ENCODE measurements around the gene KRT82. TPM values are rescaled to one million over a fixed set of nuclear protein-coding genes. Genes with fewer than 3 reads are reported as not detected.

The KRT82 gene
- total and polyA plus RNA-seq, 2 experiments from 2014 or later, result not detected

DNA sequence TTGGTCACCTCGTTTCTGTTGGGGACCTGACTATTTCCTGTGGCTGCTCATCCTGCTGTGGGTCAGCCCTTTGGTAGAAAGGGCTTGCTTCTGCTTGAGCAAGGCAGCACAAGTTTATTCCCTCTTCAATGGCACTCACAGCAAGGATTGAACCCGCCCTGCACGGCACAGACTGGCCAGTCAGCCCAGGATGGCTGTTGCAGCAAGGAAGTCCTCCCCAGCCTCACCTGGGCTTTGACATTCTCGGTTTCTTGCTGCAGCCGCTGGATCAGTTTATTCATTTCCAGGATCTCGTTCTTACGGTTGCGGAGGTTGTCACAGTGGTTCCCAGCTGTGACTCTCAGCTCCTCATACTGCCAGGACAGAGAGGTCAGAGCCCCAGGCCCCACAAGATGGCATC lies 9.5 kb downstream of the KRT82 start:
- Histone ChIP-seq H4K20me1 (ENCODE audit: insufficient read depth, poor library complexity, severe bottlenecking) (no peaks in the 10 kb centered on the region), H3K36me3 (replicated peaks; ENCODE audit: insufficient read depth, low read depth) (no peaks in the 10 kb centered on the region), H3K79me2 (no peaks in the 10 kb centered on the region), H3K4me3 (no peak overlapping the region), H3K4me2 (no peak overlapping the region), H3K27me3 (no peaks in the 10 kb centered on the region), H3K27ac (no peak overlapping the region), H2AFZ (no peak overlapping the region), H3K9me2 (replicated peaks; ENCODE audit: insufficient read depth) (no peaks in the 10 kb centered on the region), H3K4me1 (ENCODE audit: insufficient read depth) (peaks cover 3% of the 10 kb centered on the region), H3K9me3 (ENCODE audit: low read depth) (no peaks in the 10 kb centered on the region)
- 92% methylated on average over 8 of the region's 8 CpGs for WGBS (ENCODE audit: low lambda C conversion rate, missing lambda C conversion rate)
- no peak for TF ChIP-seq EZH2 (IDR thresholded peaks at IDR 0.05; ENCODE audit: borderline replicate concordance)
- no peak for DNase-seq (ENCODE audit: low spot score)

DNA sequence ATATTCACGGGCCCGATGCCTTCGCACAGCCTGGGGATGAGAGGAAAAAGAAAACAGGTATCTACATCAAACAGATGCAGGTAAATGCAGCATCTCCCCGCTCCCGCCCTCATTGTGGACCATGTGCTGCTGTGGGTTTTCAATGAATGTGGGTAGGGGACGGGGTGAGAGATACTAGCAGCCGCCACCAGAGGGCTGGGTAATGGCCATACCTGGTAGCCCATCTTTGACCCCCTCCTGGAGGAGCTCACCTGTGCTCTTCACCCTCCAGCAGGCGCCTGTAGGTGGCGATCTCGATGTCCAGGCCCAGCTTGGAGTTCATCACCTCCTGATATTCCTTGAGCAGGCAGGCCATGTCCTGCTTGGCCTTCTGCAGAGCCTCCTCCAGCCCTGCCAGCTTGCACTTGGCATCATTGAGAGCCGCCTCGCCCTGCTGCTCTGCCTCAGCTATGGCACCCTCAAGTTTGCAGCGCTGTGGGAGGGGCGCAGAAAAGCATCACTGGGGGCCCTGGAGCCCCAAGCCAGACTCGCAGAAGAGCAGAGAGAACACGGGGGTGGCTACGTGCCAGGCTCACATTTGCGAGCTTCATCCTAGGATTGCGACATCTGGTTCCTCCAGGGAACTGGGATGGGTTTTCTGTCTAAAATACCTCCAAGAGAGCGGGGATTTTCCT lies 10.2 kb downstream of the KRT82 start:
- H3K79me2 ChIP-seq, result no peaks in the 10 kb centered on the region
- H2AFZ ChIP-seq, result no peak overlapping the region
- H3K9me2 ChIP-seq (replicated peaks; ENCODE audit: insufficient read depth), result no peaks in the 10 kb centered on the region
- peak; percentile 47 for DNase-seq (ENCODE audit: low spot score)
- no peaks in the 10 kb centered on the region for H3K27me3 ChIP-seq
- H3K4me3 ChIP-seq, result no peak overlapping the region
- no peaks in the 10 kb centered on the region for H3K9me3 ChIP-seq (ENCODE audit: low read depth)
- no peaks in the 10 kb centered on the region for H3K36me3 ChIP-seq (replicated peaks; ENCODE audit: insufficient read depth, low read depth)
- 62% methylated on average over 20 of the region's 20 CpGs for WGBS (ENCODE audit: low lambda C conversion rate, missing lambda C conversion rate)
- H3K27ac ChIP-seq, result no peak overlapping the region
- peaks cover 3% of the 10 kb centered on the region for H3K4me1 ChIP-seq (ENCODE audit: insufficient read depth)
- TF ChIP-seq, protein P1, sequence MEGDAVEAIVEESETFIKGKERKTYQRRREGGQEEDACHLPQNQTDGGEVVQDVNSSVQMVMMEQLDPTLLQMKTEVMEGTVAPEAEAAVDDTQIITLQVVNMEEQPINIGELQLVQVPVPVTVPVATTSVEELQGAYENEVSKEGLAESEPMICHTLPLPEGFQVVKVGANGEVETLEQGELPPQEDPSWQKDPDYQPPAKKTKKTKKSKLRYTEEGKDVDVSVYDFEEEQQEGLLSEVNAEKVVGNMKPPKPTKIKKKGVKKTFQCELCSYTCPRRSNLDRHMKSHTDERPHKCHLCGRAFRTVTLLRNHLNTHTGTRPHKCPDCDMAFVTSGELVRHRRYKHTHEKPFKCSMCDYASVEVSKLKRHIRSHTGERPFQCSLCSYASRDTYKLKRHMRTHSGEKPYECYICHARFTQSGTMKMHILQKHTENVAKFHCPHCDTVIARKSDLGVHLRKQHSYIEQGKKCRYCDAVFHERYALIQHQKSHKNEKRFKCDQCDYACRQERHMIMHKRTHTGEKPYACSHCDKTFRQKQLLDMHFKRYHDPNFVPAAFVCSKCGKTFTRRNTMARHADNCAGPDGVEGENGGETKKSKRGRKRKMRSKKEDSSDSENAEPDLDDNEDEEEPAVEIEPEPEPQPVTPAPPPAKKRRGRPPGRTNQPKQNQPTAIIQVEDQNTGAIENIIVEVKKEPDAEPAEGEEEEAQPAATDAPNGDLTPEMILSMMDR (IDR thresholded peaks at IDR 0.05; ENCODE audit: poor library complexity), result peak; percentile 33
- no peak for TF ChIP-seq EZH2 (IDR thresholded peaks at IDR 0.05; ENCODE audit: borderline replicate concordance)
- no peaks in the 10 kb centered on the region for H4K20me1 ChIP-seq (ENCODE audit: insufficient read depth, poor library complexity, severe bottlenecking)
- no peak overlapping the region for H3K4me2 ChIP-seq

DNA sequence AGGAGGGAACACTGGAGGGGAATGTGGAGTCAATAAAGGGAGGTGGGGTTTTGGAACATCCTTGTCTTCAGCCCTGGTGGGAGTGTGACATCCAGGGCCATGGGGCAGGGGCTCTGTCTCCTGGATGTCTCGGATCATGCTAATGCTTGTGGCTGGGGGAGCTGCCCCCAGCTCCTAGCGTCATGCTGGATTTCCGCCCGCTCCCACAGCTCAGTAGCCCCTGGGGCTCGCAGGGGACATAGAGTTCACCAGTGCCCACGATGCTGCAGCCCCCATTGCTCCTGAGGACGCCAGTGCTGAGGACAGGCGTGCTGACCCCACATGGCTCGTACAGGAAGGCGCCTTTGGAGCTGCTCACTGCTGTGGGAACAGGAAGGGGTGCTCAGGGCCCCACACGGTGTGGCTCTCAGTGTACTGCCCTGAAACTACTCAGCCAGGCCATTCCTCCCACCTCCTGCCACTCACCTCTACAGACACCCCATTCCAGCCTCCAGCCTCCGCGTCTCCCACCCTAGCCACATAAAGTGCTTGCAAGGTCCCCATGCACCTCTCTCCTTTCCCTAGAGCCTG lies 11.2 kb downstream of the KRT82 start:
- WGBS (ENCODE audit: low lambda C conversion rate, missing lambda C conversion rate), result 90% methylated on average over 13 of the region's 13 CpGs
- Histone ChIP-seq H3K4me1 (ENCODE audit: insufficient read depth) (peaks cover 3% of the 10 kb centered on the region), H3K79me2 (no peaks in the 10 kb centered on the region), H4K20me1 (ENCODE audit: insufficient read depth, poor library complexity, severe bottlenecking) (no peaks in the 10 kb centered on the region), H3K27ac (no peak overlapping the region), H3K9me2 (replicated peaks; ENCODE audit: insufficient read depth) (no peaks in the 10 kb centered on the region), H3K4me3 (no peak overlapping the region), H3K9me3 (ENCODE audit: low read depth) (no peaks in the 10 kb centered on the region), H3K27me3 (no peaks in the 10 kb centered on the region), H3K36me3 (replicated peaks; ENCODE audit: insufficient read depth, low read depth) (no peaks in the 10 kb centered on the region), H2AFZ (no peak overlapping the region), H3K4me2 (no peak overlapping the region)
- DNase-seq (ENCODE audit: low spot score), result no peak
- no peak for TF ChIP-seq EZH2 (IDR thresholded peaks at IDR 0.05; ENCODE audit: borderline replicate concordance)

DNA sequence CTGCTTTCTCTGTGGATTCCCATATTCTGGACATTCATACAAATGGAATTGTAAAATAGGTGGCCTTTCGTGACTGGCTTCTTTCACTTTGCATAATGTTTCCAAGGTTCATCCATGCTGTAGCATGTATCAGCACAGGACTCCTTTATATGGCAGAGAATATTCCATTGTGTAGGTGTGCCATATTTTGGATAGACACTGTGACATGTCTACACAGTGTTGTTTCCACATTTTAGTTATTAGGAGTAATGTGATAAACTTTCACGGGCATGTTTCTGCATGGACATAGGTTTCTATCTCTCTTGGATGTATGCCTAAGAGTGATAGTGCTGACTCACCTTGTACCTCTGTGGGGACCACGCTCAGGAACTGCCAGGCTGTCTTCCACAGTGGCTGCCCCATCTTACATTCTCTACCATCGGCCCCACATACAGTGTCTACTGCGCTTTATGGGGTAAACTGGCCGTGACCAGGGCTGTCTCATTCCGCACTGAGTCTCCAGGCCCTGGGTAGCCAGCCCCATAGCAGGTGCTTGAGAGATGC lies 13.6 kb downstream of the KRT82 start:
- Histone ChIP-seq H3K27me3 (no peaks in the 10 kb centered on the region), H4K20me1 (ENCODE audit: insufficient read depth, poor library complexity, severe bottlenecking) (no peaks in the 10 kb centered on the region), H2AFZ (no peak overlapping the region), H3K9me2 (replicated peaks; ENCODE audit: insufficient read depth) (no peaks in the 10 kb centered on the region), H3K36me3 (replicated peaks; ENCODE audit: insufficient read depth, low read depth) (no peaks in the 10 kb centered on the region), H3K4me3 (no peak overlapping the region), H3K4me1 (ENCODE audit: insufficient read depth) (peaks cover 3% of the 10 kb centered on the region), H3K9me3 (ENCODE audit: low read depth) (no peaks in the 10 kb centered on the region), H3K27ac (no peak overlapping the region), H3K79me2 (no peaks in the 10 kb centered on the region), H3K4me2 (no peak overlapping the region)
- TF ChIP-seq, protein P1 (IDR thresholded peaks at IDR 0.05; ENCODE audit: poor library complexity), result no peak
- no peak for TF ChIP-seq EZH2phosphoT487 (IDR thresholded peaks at IDR 0.05; ENCODE audit: low read depth, severe bottlenecking, unreplicated experiment)
- TF ChIP-seq EZH2 (IDR thresholded peaks at IDR 0.05; ENCODE audit: borderline replicate concordance), result no peak
- 94% methylated on average over 7 of the region's 7 CpGs for WGBS (ENCODE audit: low lambda C conversion rate, missing lambda C conversion rate)
- DNase-seq (ENCODE audit: low spot score), result no peak

Data from hepatocyte (in vitro differentiated cells).